CD14-positive monocyte (primary cell): Measurements from ENCODE around the gene HSH2D. TPM values are rescaled to one million over a fixed set of nuclear protein-coding genes. Genes with fewer than 3 reads are reported as not detected.

ENCODE experiments used
- DNase-seq, 3 donors: peaks; one replicate each; pipeline ENCODE4 v3.0.0-alpha.2; 2011 to 2022
- H2AFZ ChIP-seq: 2 replicates; pipeline ENCODE4 v1.6.0; 2012; ENCODE audit warnings: mild to moderate bottlenecking, low read depth, low read length, inconsistent platforms; ENCODE audit not compliant: insufficient read depth, poor library complexity, severe bottlenecking
- H3K27ac ChIP-seq, 2 donors: 1 replicate in 1 of 2; 2 replicates in 1 of 2; pipeline ENCODE4 v1.5.1; 2012 to 2013; ENCODE audit warnings: low read length in 2 of 2, control low read depth in 1 of 2, inconsistent platforms in 1 of 2, low read depth in 1 of 2, mild to moderate bottlenecking in 1 of 2
- H3K27me3 ChIP-seq, 2 donors: one replicate each; pipeline versions ENCODE4 v1.6.0 to v1.6.1; 2011 to 2013; ENCODE audit warnings: low read length in 2 of 2; ENCODE audit not compliant: control insufficient read depth in 2 of 2, insufficient read depth in 2 of 2
- H3K36me3 ChIP-seq, 2 donors: replicated peaks in 1 of 2; 1 replicate in 1 of 2; 2 replicates in 1 of 2; pipeline versions ENCODE4 v1.5.1 to v1.6.1; 2012 to 2013; ENCODE audit warnings: low read length in 2 of 2, control low read depth in 1 of 2, inconsistent platforms in 1 of 2, mild to moderate bottlenecking in 1 of 2; ENCODE audit not compliant: insufficient read depth in 2 of 2, control insufficient read depth in 1 of 2
- H3K4me1 ChIP-seq, 2 donors: 1 replicate in 1 of 2; 2 replicates in 1 of 2; pipeline versions ENCODE4 v1.5.1 to v1.6.1; 2012 to 2013; ENCODE audit warnings: low read length in 2 of 2, control low read depth in 1 of 2, inconsistent platforms in 1 of 2, mild to moderate bottlenecking in 1 of 2, moderate library complexity in 1 of 2; ENCODE audit not compliant: insufficient read depth in 2 of 2, control insufficient read depth in 1 of 2
- H3K4me2 ChIP-seq: replicated peaks from 2 replicates; pipeline ENCODE3; 2012; ENCODE audit warnings: low read length, moderate library complexity, mild to moderate bottlenecking; ENCODE audit not compliant: poor library complexity, severe bottlenecking; ENCODE audit errors: extremely low read depth
- H3K4me3 ChIP-seq, 3 experiments: fragments of 200-600 bp in 1 of 3; sonication (generic) in 1 of 3; replicated peaks in 1 of 3; 1 replicate in 2 of 3; 2 replicates in 1 of 3; pipeline ENCODE4 v1.5.1; 2011 to 2013; ENCODE audit warnings: low read length in 3 of 3, mild to moderate bottlenecking in 3 of 3, control low read depth in 2 of 3, low read depth in 2 of 3, inconsistent platforms in 1 of 3, moderate library complexity in 1 of 3
- H3K79me2 ChIP-seq: 2 replicates; pipeline ENCODE4 v1.6.0; 2012; ENCODE audit warnings: mild to moderate bottlenecking, control low read depth, inconsistent platforms, low read length, moderate library complexity; ENCODE audit not compliant: insufficient read depth
- H3K9ac ChIP-seq: 2 replicates; pipeline ENCODE4 v1.6.0; 2017; ENCODE audit warnings: low read length, mild to moderate bottlenecking; ENCODE audit not compliant: insufficient read depth, poor library complexity, severe bottlenecking
- H3K9me3 ChIP-seq, 2 donors: replicated peaks in 1 of 2; 1 replicate in 1 of 2; 2 replicates in 1 of 2; pipeline versions ENCODE4 v1.5.1 to v1.6.1; 2012 to 2013; ENCODE audit warnings: low read length in 2 of 2, control low read depth in 1 of 2; ENCODE audit not compliant: control insufficient read depth in 1 of 2, insufficient read depth in 1 of 2
- H4K20me1 ChIP-seq: 2 replicates; pipeline ENCODE4 v1.6.0; 2012; ENCODE audit warnings: mild to moderate bottlenecking, low read length, control low read depth, moderate library complexity; ENCODE audit not compliant: insufficient read depth
- H3K27ac Mint-ChIP-seq, 7 donors: one replicate each; pipeline ENCODE4 v1.8.0; 2020; ENCODE audit warnings: mild to moderate bottlenecking in 7 of 7, mixed read lengths in 7 of 7, moderate library complexity in 6 of 7, inconsistent platforms in 2 of 7
- H3K27me3 Mint-ChIP-seq, 3 donors: one replicate each; pipeline ENCODE4 v1.8.0; 2021 to 2022; ENCODE audit warnings: low read depth in 3 of 3, mild to moderate bottlenecking in 3 of 3, mixed read lengths in 3 of 3, moderate library complexity in 3 of 3, inconsistent platforms in 1 of 3
- H3K36me3 Mint-ChIP-seq, 2 donors: one replicate each; pipeline ENCODE4 v1.8.0; 2020; ENCODE audit warnings: mixed read lengths in 2 of 2, inconsistent platforms in 1 of 2, mild to moderate bottlenecking in 1 of 2
- H3K4me1 Mint-ChIP-seq: one replicate; pipeline ENCODE4 v1.8.0; 2020; ENCODE audit warnings: mild to moderate bottlenecking, mixed read lengths
- H3K4me3 Mint-ChIP-seq, 2 donors: one replicate each; pipeline ENCODE4 v1.8.0; 2020; ENCODE audit warnings: mild to moderate bottlenecking in 2 of 2, mixed read lengths in 2 of 2, moderate library complexity in 1 of 2
- H3K9me3 Mint-ChIP-seq, 7 donors: one replicate each; pipeline ENCODE4 v1.8.0; 2020 to 2022; ENCODE audit warnings: mixed read lengths in 7 of 7, mild to moderate bottlenecking in 6 of 7, moderate library complexity in 6 of 7, inconsistent platforms in 2 of 7
- WGBS: methylation state at CpG from one replicate; pipeline ENCODE4 v1.1.5; 2013; ENCODE audit warnings: missing lambda C conversion rate; ENCODE audit not compliant: insufficient coverage; 5-methylcytosine and 5-hydroxymethylcytosine counted together
- intact Hi-C, 2 donors: fragments of 100-400 bp; cut with micrococcal nuclease; formaldehyde crosslinking; loops; one replicate each; pipeline versions ENCODE4 v1.15.0 to v1.15.1; 2023
- polyA plus RNA-seq, 3 donors: library from polyadenylated mRNA; depleted of rRNA in 1 of 3; unstranded in 2 of 3; stranded (reverse) in 1 of 3; fragments of 300-500 nt in 2 of 3; fragments of >200 nt in 1 of 3; fragmentation: Illumina TruSeq in 2 of 3; gene quantifications; 1 replicate in 2 of 3; 2 replicates in 1 of 3; pipeline ENCODE4 v1.2.3, GENCODE V29; 2012 to 2021
- TF ChIP-seq, protein P1 (sequence below): fragments of 200-600 bp; IDR thresholded peaks from one replicate; pipeline ENCODE4 v1.8.0; 2022; ENCODE audit warnings: antibody characterized with exemption, mild to moderate bottlenecking

The HSH2D gene
- polyA plus RNA-seq, 3 donors: 13.8 to 106 (median 16.7) TPM

- TF ChIP-seq, protein P1, sequence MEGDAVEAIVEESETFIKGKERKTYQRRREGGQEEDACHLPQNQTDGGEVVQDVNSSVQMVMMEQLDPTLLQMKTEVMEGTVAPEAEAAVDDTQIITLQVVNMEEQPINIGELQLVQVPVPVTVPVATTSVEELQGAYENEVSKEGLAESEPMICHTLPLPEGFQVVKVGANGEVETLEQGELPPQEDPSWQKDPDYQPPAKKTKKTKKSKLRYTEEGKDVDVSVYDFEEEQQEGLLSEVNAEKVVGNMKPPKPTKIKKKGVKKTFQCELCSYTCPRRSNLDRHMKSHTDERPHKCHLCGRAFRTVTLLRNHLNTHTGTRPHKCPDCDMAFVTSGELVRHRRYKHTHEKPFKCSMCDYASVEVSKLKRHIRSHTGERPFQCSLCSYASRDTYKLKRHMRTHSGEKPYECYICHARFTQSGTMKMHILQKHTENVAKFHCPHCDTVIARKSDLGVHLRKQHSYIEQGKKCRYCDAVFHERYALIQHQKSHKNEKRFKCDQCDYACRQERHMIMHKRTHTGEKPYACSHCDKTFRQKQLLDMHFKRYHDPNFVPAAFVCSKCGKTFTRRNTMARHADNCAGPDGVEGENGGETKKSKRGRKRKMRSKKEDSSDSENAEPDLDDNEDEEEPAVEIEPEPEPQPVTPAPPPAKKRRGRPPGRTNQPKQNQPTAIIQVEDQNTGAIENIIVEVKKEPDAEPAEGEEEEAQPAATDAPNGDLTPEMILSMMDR: no peak
- H3K36me3 ChIP-seq: peaks cover 31 to 32% of the 10 kb centered on the region in 2 donors
- H4K20me1 ChIP-seq: peaks cover 22% of the 10 kb centered on the region
- Mint-ChIP-seq H3K4me1 (peaks cover 66% of the 10 kb centered on the region), H3K9me3 (peaks cover 0 to 5% (median 0%) of the 10 kb centered on the region in 7 donors), H3K36me3 (peaks cover 32 to 33% of the 10 kb centered on the region in 2 donors), H3K27ac (peak overlapping the region in 4 of 7 donors; percentile 8 to 77 (median 48)), H3K27me3 (peaks cover 0 to 3% (median under 1%) of the 10 kb centered on the region in 3 donors), H3K4me3 (no peak overlapping the region)
- peak overlapping the region in 1 of 2 donors; percentile 43 for H3K27ac ChIP-seq
- intact Hi-C loops: loop anchor here in 1 of 2 donors (5.0 kb wide), 1 partner anchor 41 kb away; no protein-coding TSS in a partner anchor
- H3K4me3 ChIP-seq: no peak overlapping the region
- H3K79me2 ChIP-seq: peaks cover 100% of the 10 kb centered on the region
- WGBS: 79% methylated on average over 12 of the region's 16 CpGs
- H3K9me3 ChIP-seq: no peaks in the 10 kb centered on the region
- no peak overlapping the region for H2AFZ ChIP-seq
- DNase-seq: no peak
- H3K9ac ChIP-seq: no peak overlapping the region
- H3K4me1 ChIP-seq: peaks cover 36 to 71% of the 10 kb centered on the region in 2 donors
- H3K4me2 ChIP-seq: no peak overlapping the region
- no peaks in the 10 kb centered on the region for H3K27me3 ChIP-seq
Observed at GRCh38 chr19:16136185-16136999, 7.1 kb upstream of the HSH2D start.

DNA sequence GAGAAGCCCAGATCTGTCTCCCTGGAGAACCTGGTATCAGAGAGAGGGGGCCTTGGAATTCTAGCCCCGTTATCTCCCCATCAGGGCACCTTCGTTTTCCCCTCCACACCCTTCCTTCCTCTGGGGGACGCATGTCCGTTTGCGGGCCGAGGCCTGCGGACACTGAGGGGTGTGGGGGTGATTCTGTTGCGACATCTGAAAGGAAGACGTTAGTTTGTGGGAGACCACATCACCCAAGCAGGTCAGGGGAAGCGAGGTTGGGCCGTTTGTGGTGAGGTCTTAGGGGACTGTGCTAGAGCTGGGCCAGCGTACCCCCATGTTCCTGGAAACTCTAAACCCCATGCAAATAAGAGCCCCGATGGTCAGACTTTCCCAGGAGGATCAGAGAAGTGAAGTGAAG is 3.7 kb upstream of the HSH2D start:
- Histone ChIP-seq H3K4me3 (peak overlapping the region in 1 of 3 experiments; percentile 35), H2AFZ (peak overlapping the region; percentile 80), H3K27ac (peak overlapping the region; percentile 41 to 73), H3K9me3 (peaks cover 0 to 4% of the 10 kb centered on the region in 2 donors), H4K20me1 (no peaks in the 10 kb centered on the region), H3K9ac (peak overlapping the region; percentile 19), H3K36me3 (no peaks in the 10 kb centered on the region), H3K4me2 (peak overlapping the region; percentile 32), H3K4me1 (peaks cover 66 to 91% of the 10 kb centered on the region in 2 donors), H3K27me3 (no peaks in the 10 kb centered on the region), H3K79me2 (peaks cover 95% of the 10 kb centered on the region)
- Mint-ChIP-seq H3K9me3 (peaks cover 5 to 15% (median 8%) of the 10 kb centered on the region in 7 donors), H3K27ac (peak overlapping the region; percentile 77 to 94 (median 91)), H3K27me3 (peaks cover 0 to 3% (median 0%) of the 10 kb centered on the region in 3 donors), H3K4me1 (peaks cover 83% of the 10 kb centered on the region), H3K4me3 (peak overlapping the region; percentile 6 to 70), H3K36me3 (peaks cover 2 to 3% of the 10 kb centered on the region in 2 donors)
- intact Hi-C loops: loop anchor here in 1 of 2 donors (5.0 kb wide), 1 partner anchor 38 kb away; no protein-coding TSS in a partner anchor
- DNase-seq: peak in 1 of 3 donors; percentile 30
- 0% methylated on average over 1 of the region's 13 CpGs for WGBS
- TF ChIP-seq, protein P1: no peak
